Peyer's patch (tissue), 4 donors: ENCODE data around the gene KLHL36. TPM values are rescaled to one million over a fixed set of nuclear protein-coding genes. Genes with fewer than 3 reads are reported as not detected.
A peak's percentile ranks its signal among the peaks of the same experiment; 100 is the strongest.
"Not testable (repeated sequence)": the region's sequence is repeated elsewhere in the genome, so short reads cannot be mapped to it uniquely, and the experiment has no call there.

Source experiments
- DNase-seq, 3 donors: peaks; one replicate each; pipeline ENCODE4 v3.0.0-alpha.2; 2017 to 2019
- H3K27ac ChIP-seq, 4 donors: fragments of 200-600 bp; sonication (generic); one replicate each; pipeline ENCODE4 v1.5.1; 2016 to 2019
- H3K27me3 ChIP-seq, 2 donors: fragments of 200-600 bp; sonication (generic); one replicate each; pipeline ENCODE4 v1.5.1; 2019
- H3K36me3 ChIP-seq, 3 donors: fragments of 200-600 bp; sonication (generic); one replicate each; pipeline ENCODE4 v1.5.1; 2016 to 2019
- H3K4me1 ChIP-seq, 4 donors: fragments of 200-600 bp; sonication (generic); one replicate each; pipeline ENCODE4 v1.5.1; 2016 to 2019
- H3K4me3 ChIP-seq, 4 donors: fragments of 200-600 bp; sonication (generic); 1 replicate in 3 of 4; 2 replicates in 1 of 4; pipeline ENCODE4 v1.5.1; 2016 to 2019; ENCODE audit warnings: mild to moderate bottlenecking in 1 of 4
- H3K9me3 ChIP-seq, 4 donors: fragments of 200-600 bp; sonication (generic); one replicate each; pipeline ENCODE4 v1.5.1; 2016 to 2019; ENCODE audit warnings: mild to moderate bottlenecking in 1 of 4
- CTCF ChIP-seq, 6 experiments: fragments of 450-650 bp in 4 of 6; fragments of 200-600 bp in 2 of 6; sonication (generic) in 1 of 6; IDR thresholded peaks; one replicate each; pipeline ENCODE4 v1.5.1; 2017 to 2019; ENCODE audit warnings: antibody characterized with exemption in 6 of 6, mild to moderate bottlenecking in 3 of 6, moderate library complexity in 1 of 6
- POLR2A ChIP-seq, 2 donors: fragments of 450-650 bp; IDR thresholded peaks; one replicate each; pipeline ENCODE4 v1.5.1; 2017; ENCODE audit warnings: antibody characterized with exemption in 2 of 2, mild to moderate bottlenecking in 2 of 2, moderate library complexity in 2 of 2
- total RNA-seq, 4 donors: library from RNA; depleted of rRNA; stranded (reverse); fragments of >200 nt; gene quantifications; one replicate each; pipeline ENCODE4 v1.1.0, GENCODE V29; 2016

The KLHL36 gene
- total RNA-seq, 4 donors from 2014 or later: 57.8 to 81.4 (median 74.4) TPM

GRCh38 chr16:84631886-84632285 is 16.4 kb upstream of the KLHL36 start:
- Histone ChIP-seq H3K36me3 (no peaks in the 10 kb centered on the region), H3K4me3 (no peak overlapping the region), H3K9me3 (no peaks in the 10 kb centered on the region), H3K4me1 (peaks cover 0 to 5% (median 0%) of the 10 kb centered on the region in 4 donors), H3K27ac (no peak overlapping the region), H3K27me3 (no peaks in the 10 kb centered on the region)
- DNase-seq: no peak
- TF ChIP-seq POLR2A (IDR thresholded peaks at IDR 0.05) (no peak), CTCF (IDR thresholded peaks at IDR 0.05) (no peak)

GRCh38 chr16:84632862-84633261 is 15.4 kb upstream of the KLHL36 start:
- H3K4me1 ChIP-seq, H3K27ac ChIP-seq, DNase-seq, H3K36me3 ChIP-seq, H3K27me3 ChIP-seq, H3K4me3 ChIP-seq, H3K9me3 ChIP-seq: not testable (repeated sequence)

GRCh38 chr16:84633622-84634021 is 14.7 kb upstream of the KLHL36 start:
- Histone ChIP-seq H3K4me1 (peaks cover 0 to 5% (median 0%) of the 10 kb centered on the region in 4 donors), H3K27ac (peak overlapping the region in 1 of 4 donors; percentile 3), H3K9me3 (no peaks in the 10 kb centered on the region), H3K4me3 (no peak overlapping the region), H3K27me3 (no peaks in the 10 kb centered on the region), H3K36me3 (no peaks in the 10 kb centered on the region)
- TF ChIP-seq CTCF (IDR thresholded peaks at IDR 0.05): no peak
- no peak for TF ChIP-seq POLR2A (IDR thresholded peaks at IDR 0.05)
- peak in 1 of 3 donors; percentile 64 for DNase-seq

- TF ChIP-seq POLR2A (IDR thresholded peaks at IDR 0.05) (no peak), CTCF (IDR thresholded peaks at IDR 0.05) (no peak)
- no peak overlapping the region for H3K4me3 ChIP-seq
- no peaks in the 10 kb centered on the region for H3K27me3 ChIP-seq
- no peaks in the 10 kb centered on the region for H3K9me3 ChIP-seq
- H3K36me3 ChIP-seq: no peaks in the 10 kb centered on the region
- peak in 1 of 3 donors; percentile 9 for DNase-seq
- peaks cover 0 to 3% (median under 1%) of the 10 kb centered on the region in 4 donors for H3K4me1 ChIP-seq
- no peak overlapping the region for H3K27ac ChIP-seq
Observed at GRCh38 chr16:84635702-84636101, 12.6 kb upstream of the KLHL36 start.

GRCh38 chr16:84637709-84638108 is 10.6 kb upstream of the KLHL36 start:
- no peaks in the 10 kb centered on the region for H3K36me3 ChIP-seq
- no peak for DNase-seq
- TF ChIP-seq POLR2A (IDR thresholded peaks at IDR 0.05) (no peak), CTCF (IDR thresholded peaks at IDR 0.05) (no peak)
- H3K27ac ChIP-seq: no peak overlapping the region
- peaks cover 0 to 20% (median 12%) of the 10 kb centered on the region in 4 donors for H3K4me1 ChIP-seq
- no peaks in the 10 kb centered on the region for H3K27me3 ChIP-seq
- H3K4me3 ChIP-seq: no peak overlapping the region
- H3K9me3 ChIP-seq: no peaks in the 10 kb centered on the region

- H3K27ac ChIP-seq: no peak overlapping the region
Observed at GRCh38 chr16:84638231-84638806, 10.0 kb upstream of the KLHL36 start.

GRCh38 chr16:84640145-84640544 is 8.2 kb upstream of the KLHL36 start:
- H3K4me1 ChIP-seq: peaks cover 0 to 28% (median 19%) of the 10 kb centered on the region in 4 donors
- H3K36me3 ChIP-seq: no peaks in the 10 kb centered on the region
- H3K4me3 ChIP-seq: no peak overlapping the region
- peak overlapping the region in 1 of 4 donors; percentile 70 for H3K27ac ChIP-seq
- no peaks in the 10 kb centered on the region for H3K9me3 ChIP-seq
- DNase-seq: no peak
- no peak for TF ChIP-seq CTCF (IDR thresholded peaks at IDR 0.05)
- TF ChIP-seq POLR2A (IDR thresholded peaks at IDR 0.05): no peak
- H3K27me3 ChIP-seq: no peaks in the 10 kb centered on the region

More at GRCh38 chr16:84638231-84638806, 10.0 kb upstream of the KLHL36 start:
- peaks cover 0 to 24% (median 16%) of the 10 kb centered on the region in 4 donors for H3K4me1 ChIP-seq
- H3K27me3 ChIP-seq: no peaks in the 10 kb centered on the region
- H3K36me3 ChIP-seq: no peaks in the 10 kb centered on the region
- H3K9me3 ChIP-seq: no peaks in the 10 kb centered on the region
- DNase-seq: peak in 1 of 3 donors; percentile 41
- no peak overlapping the region for H3K4me3 ChIP-seq
- TF ChIP-seq POLR2A (IDR thresholded peaks at IDR 0.05): no peak
